ENCODE results near the gene GPR17.

The GPR17 gene

DNA sequence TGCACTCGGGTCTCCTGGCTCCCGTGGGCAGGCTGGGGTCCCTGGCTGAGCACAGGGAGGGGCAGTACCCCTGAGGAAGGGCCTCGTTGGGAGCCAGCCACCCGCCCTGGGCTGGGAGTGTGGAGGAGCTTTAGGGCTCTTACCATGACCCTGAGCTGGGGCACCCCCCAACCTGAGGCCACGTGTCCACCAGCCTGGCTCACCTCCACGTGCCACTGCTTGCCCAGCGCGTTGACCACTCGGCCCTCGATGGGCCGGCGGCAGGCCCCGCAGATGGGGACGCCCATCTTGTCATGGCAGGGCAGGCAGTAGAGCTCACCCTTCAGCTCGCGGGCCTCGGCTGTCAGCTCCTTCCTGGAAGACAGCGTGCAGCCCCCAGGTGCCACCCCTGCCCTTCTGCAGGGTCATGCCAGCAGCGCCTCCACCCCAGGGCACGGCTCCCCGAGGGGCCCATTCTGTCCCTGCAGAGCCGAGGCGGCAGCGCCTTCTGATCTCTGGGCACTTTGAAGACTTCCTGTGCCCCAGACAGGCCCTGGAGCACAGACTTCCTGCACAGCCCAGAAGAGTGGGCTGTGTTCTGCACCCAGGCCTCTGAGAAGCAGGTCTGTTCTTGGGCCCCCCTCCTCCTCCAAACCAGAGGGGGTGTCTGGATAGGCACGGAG is 4.0 kb upstream of the GPR17 start:
- peak; percentile 12 for DNase-seq (ENCODE audit: low read depth)

DNA sequence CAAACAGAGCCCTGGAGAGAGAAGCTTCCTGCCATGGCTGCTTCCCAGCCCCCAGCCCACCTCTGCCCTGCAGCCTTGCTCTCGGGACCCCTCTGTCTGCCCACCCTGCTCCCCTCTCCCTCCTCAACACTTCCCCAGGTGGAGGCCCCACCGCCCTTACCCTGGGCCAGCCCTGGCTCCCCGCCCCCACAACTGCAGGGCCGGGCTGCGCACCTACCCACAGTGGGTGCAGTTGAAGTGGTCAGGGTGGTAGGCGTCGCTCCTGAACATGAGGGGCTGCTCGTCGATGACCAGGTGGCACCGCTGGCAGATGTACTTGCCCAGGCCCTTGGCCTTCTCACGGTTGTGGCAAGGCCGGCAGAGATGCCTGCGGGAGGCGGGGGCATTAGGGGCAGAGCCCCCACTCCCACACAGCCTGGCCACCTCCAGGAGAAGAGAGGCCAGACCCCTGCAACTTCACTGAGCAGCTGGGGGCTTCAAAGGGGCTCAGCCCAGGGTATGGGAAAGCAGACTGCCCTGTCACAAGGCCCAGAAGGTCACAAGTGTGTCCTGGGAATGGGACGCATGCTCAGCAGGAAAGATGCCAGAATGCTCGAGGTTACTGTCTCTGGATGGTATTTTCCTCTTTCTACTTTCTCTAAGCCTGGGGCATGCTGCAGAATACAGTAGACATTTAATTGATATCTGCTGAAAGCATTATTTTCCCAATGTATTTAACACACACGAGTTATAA is 3.1 kb upstream of the GPR17 start:
- no peak for DNase-seq (ENCODE audit: low read depth)

DNA sequence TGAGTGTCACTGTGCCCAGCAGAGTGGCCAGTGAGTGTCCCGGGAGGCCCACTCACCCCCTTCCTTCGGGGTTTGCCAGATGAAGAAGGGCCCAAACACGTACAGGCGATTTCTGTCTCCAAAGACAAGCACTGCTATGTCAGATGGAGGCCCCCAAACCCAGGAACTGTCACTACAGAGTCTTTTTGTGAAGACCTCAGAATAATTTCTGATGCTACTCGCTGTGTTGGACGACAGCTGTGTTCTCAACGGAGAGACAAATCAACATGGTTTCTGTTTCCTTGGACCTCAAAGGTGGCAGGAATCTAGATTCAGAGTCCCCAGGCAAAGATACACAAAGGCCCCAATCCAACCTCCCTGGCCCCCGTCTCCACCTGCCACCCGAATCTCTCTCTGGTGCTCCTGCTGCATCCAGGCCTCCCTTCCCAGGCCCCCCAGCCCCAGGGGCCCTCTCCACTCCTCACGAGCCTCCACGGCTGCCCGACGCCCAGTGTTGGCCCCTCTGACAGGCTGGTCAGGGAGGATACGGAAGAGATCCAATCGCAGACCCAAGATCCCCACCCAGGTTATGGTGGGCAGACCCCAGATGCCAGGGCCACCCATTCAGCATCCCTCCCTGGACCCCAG is 2.4 kb upstream of the GPR17 start:
- no peak for DNase-seq (ENCODE audit: low read depth)

DNA sequence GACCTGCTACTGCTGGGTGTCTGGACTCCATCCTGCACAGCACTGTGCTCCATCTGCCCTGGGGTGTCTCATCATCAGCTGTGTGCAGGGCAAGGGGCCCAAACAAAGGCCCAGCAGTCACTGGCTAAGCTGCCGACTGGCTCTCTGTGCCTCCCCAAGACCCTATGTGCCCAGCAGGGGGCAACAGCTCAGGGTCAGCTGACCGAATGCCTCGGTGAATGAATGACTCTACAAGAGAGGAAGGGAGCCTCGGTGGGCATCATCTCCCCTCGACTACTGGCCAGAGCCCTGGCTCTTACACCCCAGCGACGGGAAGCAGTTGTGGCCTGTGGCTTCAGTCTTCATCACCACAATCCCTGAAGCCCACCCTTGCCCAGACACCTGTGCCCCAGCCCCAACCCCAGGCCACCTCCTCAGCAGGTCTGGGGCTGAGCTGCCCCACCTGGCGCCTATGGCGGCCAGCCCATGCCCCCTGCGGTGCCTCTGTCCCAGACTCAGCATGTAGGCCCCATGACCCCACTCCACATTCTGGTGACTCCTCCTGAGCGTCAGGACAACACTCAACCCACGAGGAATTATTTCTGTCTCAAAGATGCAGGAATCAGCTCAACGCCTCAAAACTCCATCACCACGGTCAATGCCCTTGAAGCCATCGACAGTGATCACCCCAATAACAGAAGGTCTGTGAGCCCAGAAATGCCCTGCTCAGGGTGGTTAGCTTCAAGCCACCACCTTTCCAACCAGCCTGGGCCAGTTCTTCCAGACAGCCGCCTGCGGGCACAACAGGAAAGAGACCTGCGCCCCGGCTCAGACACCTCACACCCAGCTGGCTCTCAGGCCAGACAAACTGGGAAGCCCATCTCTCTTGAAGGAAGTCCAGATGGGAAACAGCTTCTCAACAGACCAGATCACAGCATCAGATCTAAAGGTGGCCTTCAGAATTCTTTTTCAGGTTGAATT is 1.6 kb upstream of the GPR17 start:
- no peak for DNase-seq (ENCODE audit: low read depth)

DNA sequence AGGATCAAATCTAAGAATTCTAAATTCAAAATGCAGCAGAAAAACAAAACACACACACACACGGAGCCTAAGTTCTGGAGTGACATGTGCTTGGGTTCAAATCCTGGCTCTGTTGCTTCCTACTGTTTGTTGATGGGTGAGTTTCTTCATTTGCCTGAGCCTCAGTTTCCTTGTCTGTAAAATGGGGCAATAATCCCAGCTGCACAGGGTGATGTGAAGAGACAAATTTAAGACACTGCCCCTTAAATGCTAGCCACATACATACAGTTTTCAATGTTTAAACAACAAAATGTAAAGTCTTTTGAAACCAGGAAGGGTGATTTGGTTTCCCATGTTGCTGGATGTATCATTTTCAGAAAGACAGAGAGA is 943 bp upstream of the GPR17 start:
- DNase-seq (ENCODE audit: low read depth): no peak

GRCh38 chr2:127646487-127647241 is 711 bp downstream of the GPR17 start:
- DNase-seq (ENCODE audit: low read depth): no peak

- no peak for DNase-seq (ENCODE audit: low read depth)
These were observed 1.6 kb downstream of the GPR17 start for GRCh38 chr2:127647242-127648190.

- DNase-seq (ENCODE audit: low read depth): no peak
These were observed 2.4 kb downstream of the GPR17 start for GRCh38 chr2:127648321-127648720.

GRCh38 chr2:127649100-127649611 is 3.2 kb downstream of the GPR17 start:
- DNase-seq (ENCODE audit: low read depth): no peak

GRCh38 chr2:127649684-127650040 is 3.7 kb downstream of the GPR17 start:
- peak; percentile 79 for DNase-seq (ENCODE audit: low read depth)

DNA sequence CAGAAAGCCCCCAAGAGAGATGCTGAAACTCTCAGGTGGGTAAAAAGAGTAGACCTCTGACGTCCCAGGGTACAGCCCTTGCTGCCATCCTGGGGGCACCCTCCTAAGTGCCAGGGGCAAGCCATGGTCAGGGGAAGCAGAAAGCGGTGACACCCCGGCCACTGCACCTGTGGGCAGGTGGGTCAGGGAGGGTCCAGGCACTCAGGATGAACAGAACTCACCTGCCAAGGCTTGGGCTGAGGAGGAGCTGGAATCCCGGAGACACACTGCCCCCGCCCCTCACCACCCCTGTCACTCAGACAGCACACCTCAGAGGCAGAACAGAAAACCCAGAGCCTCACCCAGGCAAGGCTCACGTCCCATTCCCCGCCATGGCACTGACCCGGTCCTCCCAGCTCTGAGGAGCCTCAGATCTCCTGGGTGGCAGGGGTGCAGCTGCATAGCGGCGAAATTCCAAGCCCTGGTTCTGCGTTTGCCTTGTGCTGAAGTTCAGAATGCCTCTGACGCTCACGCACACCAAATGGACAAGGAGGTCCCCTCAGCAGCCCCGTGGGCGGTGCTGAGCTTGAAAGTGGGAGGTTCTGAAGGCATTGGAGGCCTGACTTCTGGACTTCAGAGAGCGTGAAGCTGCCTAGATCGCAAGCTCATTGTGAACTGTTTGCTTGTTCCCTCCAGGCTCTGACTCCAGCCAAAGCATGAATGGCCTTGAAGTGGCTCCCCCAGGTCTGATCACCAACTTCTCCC is 4.3 kb downstream of the GPR17 start:
- no peak for DNase-seq (ENCODE audit: low read depth)

DNA sequence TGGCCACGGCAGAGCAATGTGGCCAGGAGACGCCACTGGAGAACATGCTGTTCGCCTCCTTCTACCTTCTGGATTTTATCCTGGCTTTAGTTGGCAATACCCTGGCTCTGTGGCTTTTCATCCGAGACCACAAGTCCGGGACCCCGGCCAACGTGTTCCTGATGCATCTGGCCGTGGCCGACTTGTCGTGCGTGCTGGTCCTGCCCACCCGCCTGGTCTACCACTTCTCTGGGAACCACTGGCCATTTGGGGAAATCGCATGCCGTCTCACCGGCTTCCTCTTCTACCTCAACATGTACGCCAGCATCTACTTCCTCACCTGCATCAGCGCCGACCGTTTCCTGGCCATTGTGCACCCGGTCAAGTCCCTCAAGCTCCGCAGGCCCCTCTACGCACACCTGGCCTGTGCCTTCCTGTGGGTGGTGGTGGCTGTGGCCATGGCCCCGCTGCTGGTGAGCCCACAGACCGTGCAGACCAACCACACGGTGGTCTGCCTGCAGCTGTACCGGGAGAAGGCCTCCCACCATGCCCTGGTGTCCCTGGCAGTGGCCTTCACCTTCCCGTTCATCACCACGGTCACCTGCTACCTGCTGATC is 4.9 kb downstream of the GPR17 start:
- no peak for DNase-seq (ENCODE audit: low read depth)

DNA sequence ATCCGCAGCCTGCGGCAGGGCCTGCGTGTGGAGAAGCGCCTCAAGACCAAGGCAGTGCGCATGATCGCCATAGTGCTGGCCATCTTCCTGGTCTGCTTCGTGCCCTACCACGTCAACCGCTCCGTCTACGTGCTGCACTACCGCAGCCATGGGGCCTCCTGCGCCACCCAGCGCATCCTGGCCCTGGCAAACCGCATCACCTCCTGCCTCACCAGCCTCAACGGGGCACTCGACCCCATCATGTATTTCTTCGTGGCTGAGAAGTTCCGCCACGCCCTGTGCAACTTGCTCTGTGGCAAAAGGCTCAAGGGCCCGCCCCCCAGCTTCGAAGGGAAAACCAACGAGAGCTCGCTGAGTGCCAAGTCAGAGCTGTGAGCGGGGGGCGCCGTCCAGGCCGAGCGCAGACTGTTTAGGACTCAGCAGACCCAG is 5.4 kb downstream of the GPR17 start:
- DNase-seq (ENCODE audit: low read depth): no peak

DNA sequence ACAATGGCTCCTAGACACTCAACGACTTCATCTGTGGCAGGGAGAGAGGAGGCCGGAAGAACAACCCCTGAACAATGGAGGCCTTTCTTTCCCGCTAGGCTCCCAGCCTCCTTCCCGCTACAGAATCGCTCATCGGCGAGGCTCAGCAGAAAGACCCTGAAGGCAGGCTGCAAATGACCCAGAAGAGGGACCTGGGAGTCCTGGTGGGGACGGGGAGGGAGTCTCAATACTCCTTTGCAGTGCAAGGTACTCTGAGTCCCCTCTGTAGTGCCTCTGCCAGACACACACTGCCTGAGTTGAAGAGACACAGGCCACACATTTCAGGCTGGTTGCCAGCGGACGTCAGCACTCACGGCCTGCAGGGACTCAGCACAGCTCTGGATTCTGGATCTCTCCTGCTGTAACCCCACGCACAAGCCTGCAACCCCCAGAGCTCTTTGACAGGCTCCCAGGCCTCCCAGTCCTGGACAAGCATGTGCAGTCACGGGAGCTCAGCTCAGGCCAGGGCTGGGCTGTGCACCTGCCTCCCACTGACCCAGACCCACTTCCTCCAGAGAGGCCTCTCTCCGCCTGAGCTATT is 6.1 kb downstream of the GPR17 start:
- no peak for DNase-seq (ENCODE audit: low read depth)

GRCh38 chr2:127652786-127653357 is 6.9 kb downstream of the GPR17 start:
- DNase-seq (ENCODE audit: low read depth): no peak

GRCh38 chr2:127653421-127654083 is 7.6 kb downstream of the GPR17 start:
- DNase-seq (ENCODE audit: low read depth): no peak

GRCh38 chr2:127654084-127654837 is 8.3 kb downstream of the GPR17 start:
- no peak for DNase-seq (ENCODE audit: low read depth)

Measured in stimulated activated CD8-positive, alpha-beta memory T cell treated with anti-CD3 and anti-CD28 coated beads, Interleukin-15, amount 100 ng/mL, for 1 hour (primary cell).